HepG2 (cell line): Measurements from ENCODE around the gene BCL2L2. TPM values are rescaled to one million over a fixed set of nuclear protein-coding genes. Genes with fewer than 3 reads are reported as not detected.
A peak's percentile ranks its signal among the peaks of the same experiment; 100 is the strongest.

ENCODE experiments used
- ATAD3A ChIP-seq: sonication (generic); formaldehyde crosslinking; IDR thresholded peaks from 2 replicates; pipeline ENCODE4 v1.4.0; 2020; ENCODE audit warnings: missing genetic modification reagents
- GATAD2A ChIP-seq: IDR thresholded peaks from 2 replicates; pipeline ENCODE4 v1.6.1; 2016
- KLF16 ChIP-seq, 2 experiments: sonication (generic) in 1 of 2; formaldehyde crosslinking in 1 of 2; IDR thresholded peaks; 2 replicates each; pipeline versions ENCODE4 v1.6.1 to v1.8.0; 2016 to 2023; ENCODE audit warnings: missing genetic modification reagents in 2 of 2, missing compliant biosample characterization in 1 of 2
- MEIS1 ChIP-seq: sonication (generic); formaldehyde crosslinking; IDR thresholded peaks from 2 replicates; pipeline ENCODE4 v1.9.0; 2021; ENCODE audit warnings: mild to moderate bottlenecking, missing genetic modification reagents, moderate library complexity, borderline replicate concordance
- NCOA2 ChIP-seq: sonication (generic); formaldehyde crosslinking; IDR thresholded peaks from 2 replicates; pipeline ENCODE4 v1.8.0; 2022; ENCODE audit warnings: inconsistent platforms
- NONO ChIP-seq, 2 experiments: fragments of 450-650 bp in 1 of 2; sonication (generic) in 1 of 2; formaldehyde crosslinking in 1 of 2; IDR thresholded peaks in 1 of 2; conservative IDR thresholded peaks in 1 of 2; 2 replicates each; pipeline versions ENCODE4 v1.6.1 to v1.8.0; 2017 to 2022; ENCODE audit warnings: mild to moderate bottlenecking in 1 of 2, missing genetic modification reagents in 1 of 2, moderate library complexity in 1 of 2
- NR2F6 ChIP-seq, 2 experiments: IDR thresholded peaks; 2 replicates each; pipeline ENCODE4 v1.6.1; 2016; ENCODE audit warnings: antibody characterized with exemption in 1 of 2, mild to moderate bottlenecking in 1 of 2
- PLRG1 ChIP-seq: fragments of 450-650 bp; conservative IDR thresholded peaks from 2 replicates; pipeline ENCODE4 v1.6.1; 2016
- POLR2G ChIP-seq: fragments of 200-400 bp; formaldehyde crosslinking; IDR thresholded peaks from 2 replicates; pipeline ENCODE4 v1.6.1; 2018; ENCODE audit warnings: mild to moderate bottlenecking, low read depth, low read length, moderate library complexity
- RARG ChIP-seq: sonication (generic); formaldehyde crosslinking; IDR thresholded peaks from 2 replicates; pipeline ENCODE4 v1.4.0; 2020; ENCODE audit warnings: low read depth, mild to moderate bottlenecking, missing genetic modification reagents
- SALL2 ChIP-seq: sonication (generic); formaldehyde crosslinking; IDR thresholded peaks from 2 replicates; pipeline ENCODE4 v1.8.1; 2023; ENCODE audit warnings: mild to moderate bottlenecking, missing genetic modification reagents, inconsistent platforms
- SSRP1 ChIP-seq: IDR thresholded peaks from 2 replicates; pipeline ENCODE4 v1.6.1; 2016; ENCODE audit warnings: control low read depth
- ZBTB2 ChIP-seq: sonication (generic); formaldehyde crosslinking; IDR thresholded peaks from 2 replicates; pipeline ENCODE4 v1.8.0; 2022; ENCODE audit warnings: low read depth, missing genetic modification reagents
- ZBTB34 ChIP-seq: sonication (generic); formaldehyde crosslinking; IDR thresholded peaks from 2 replicates; pipeline ENCODE4 v1.8.0; 2022; ENCODE audit warnings: mild to moderate bottlenecking, missing genetic modification reagents
- ZNF18 ChIP-seq: sonication (generic); formaldehyde crosslinking; IDR thresholded peaks from 2 replicates; pipeline ENCODE4 v1.8.0; 2022; ENCODE audit warnings: mild to moderate bottlenecking, missing genetic modification reagents; ENCODE audit not compliant: insufficient replicate concordance
- ZNF530 ChIP-seq: sonication (generic); formaldehyde crosslinking; IDR thresholded peaks from 2 replicates; pipeline ENCODE4 v1.5.0; 2020; ENCODE audit warnings: low read depth, mild to moderate bottlenecking, missing genetic modification reagents
- ZNF547 ChIP-seq: sonication (generic); formaldehyde crosslinking; IDR thresholded peaks from 2 replicates; pipeline ENCODE4 v1.5.1; 2020; ENCODE audit warnings: mild to moderate bottlenecking, missing genetic modification reagents
- ZNF557 ChIP-seq: sonication (generic); formaldehyde crosslinking; IDR thresholded peaks from 2 replicates; pipeline ENCODE4 v1.4.0; 2020; ENCODE audit warnings: missing genetic modification reagents
- ZNF563 ChIP-seq: sonication (generic); formaldehyde crosslinking; IDR thresholded peaks from 2 replicates; pipeline ENCODE4 v1.8.0; 2022; ENCODE audit warnings: mild to moderate bottlenecking, moderate library complexity, missing genetic modification reagents
- polyA plus RNA-seq, 8 experiments: library from polyadenylated mRNA; depleted of rRNA in 3 of 8; stranded (reverse) in 7 of 8; unstranded in 1 of 8; fragments of >200 nt; fragmentation: Illumina TruSeq in 4 of 8; extraction: Trizol in 4 of 8; gene quantifications; 2 replicates each; pipeline versions ENCODE4 v1.2.1 to v1.2.3, GENCODE V29; 2011 to 2016; ENCODE audit warnings: low read depth in 4 of 8, missing spikeins in 1 of 8, mixed read lengths in 1 of 8; ENCODE audit not compliant: insufficient read depth in 1 of 8
- total RNA-seq, 5 experiments: library from RNA; depleted of rRNA; stranded (reverse); fragments of >200 nt; fragmentation: Illumina TruSeq; extraction: Trizol; gene quantifications; 2 replicates each; pipeline ENCODE4 v1.2.3, GENCODE V29; 2016; ENCODE audit warnings: low read depth in 1 of 5
- TF ChIP-seq, protein P1 (sequence below): sonication (generic); formaldehyde crosslinking; IDR thresholded peaks from 2 replicates; pipeline ENCODE4 v1.4.0; 2020; ENCODE audit warnings: missing genetic modification reagents, low read depth, mild to moderate bottlenecking, borderline replicate concordance
- TF ChIP-seq, protein P2 (sequence below): sonication (generic); formaldehyde crosslinking; IDR thresholded peaks from 2 replicates; pipeline ENCODE4 v1.5.0; 2020; ENCODE audit warnings: missing genetic modification reagents, mild to moderate bottlenecking, borderline replicate concordance

The BCL2L2 gene
- total and polyA plus RNA-seq, 2 of the 13 experiments (the other 11 are each of a cell fraction or from before 2014, with no cell fraction given), result 28.1 to 49.8 TPM

- no peak for TF ChIP-seq SALL2 (CRISPR knock-in tag)
- peak; percentile 1; the same call in 1 of the 2 replicates for TF ChIP-seq POLR2G
- TF ChIP-seq NCOA2 (CRISPR knock-in tag), result no peak
- no peak for TF ChIP-seq ZNF530 (CRISPR knock-in tag)
- 0 out of 2 replicates have a peak, but pooled peaks have one; percentile 2 for TF ChIP-seq NR2F6 (IDR thresholded peaks at IDR 0.05)
- no peak for TF ChIP-seq NR2F6 (CRISPR knock-in tag; IDR thresholded peaks at IDR 0.05)
- no peak for TF ChIP-seq ATAD3A (CRISPR knock-in tag)
- no peak for TF ChIP-seq ZBTB2 (CRISPR knock-in tag)
- 0 out of 2 replicates have a peak, but pooled peaks have one; percentile 16 for TF ChIP-seq ZNF557 (CRISPR knock-in tag)
- TF ChIP-seq, protein P1, sequence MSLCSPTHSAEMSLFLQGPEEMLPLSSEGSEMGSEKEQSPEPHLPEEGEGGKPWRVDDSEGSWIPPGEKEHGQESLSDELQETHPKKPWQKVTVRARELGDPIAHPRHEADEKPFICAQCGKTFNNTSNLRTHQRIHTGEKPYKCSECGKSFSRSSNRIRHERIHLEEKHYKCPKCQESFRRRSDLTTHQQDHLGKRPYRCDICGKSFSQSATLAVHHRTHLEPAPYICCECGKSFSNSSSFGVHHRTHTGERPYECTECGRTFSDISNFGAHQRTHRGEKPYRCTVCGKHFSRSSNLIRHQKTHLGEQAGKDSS (CRISPR knock-in tag), result peak; percentile 82
- no peak for TF ChIP-seq NONO (IDR thresholded peaks at IDR 0.05)
- TF ChIP-seq NONO (CRISPR knock-in tag; conservative IDR thresholded peaks at IDR 0.05), result peak; percentile 0; the same call in 1 of the 2 replicates
- TF ChIP-seq RARG (CRISPR knock-in tag), result peak; percentile 83; the same call in 1 of the 2 replicates
- TF ChIP-seq PLRG1, result no peak
- TF ChIP-seq SSRP1 (CRISPR knock-in tag), result no peak; the same call in 1 of the 2 replicates
- TF ChIP-seq, protein P2, sequence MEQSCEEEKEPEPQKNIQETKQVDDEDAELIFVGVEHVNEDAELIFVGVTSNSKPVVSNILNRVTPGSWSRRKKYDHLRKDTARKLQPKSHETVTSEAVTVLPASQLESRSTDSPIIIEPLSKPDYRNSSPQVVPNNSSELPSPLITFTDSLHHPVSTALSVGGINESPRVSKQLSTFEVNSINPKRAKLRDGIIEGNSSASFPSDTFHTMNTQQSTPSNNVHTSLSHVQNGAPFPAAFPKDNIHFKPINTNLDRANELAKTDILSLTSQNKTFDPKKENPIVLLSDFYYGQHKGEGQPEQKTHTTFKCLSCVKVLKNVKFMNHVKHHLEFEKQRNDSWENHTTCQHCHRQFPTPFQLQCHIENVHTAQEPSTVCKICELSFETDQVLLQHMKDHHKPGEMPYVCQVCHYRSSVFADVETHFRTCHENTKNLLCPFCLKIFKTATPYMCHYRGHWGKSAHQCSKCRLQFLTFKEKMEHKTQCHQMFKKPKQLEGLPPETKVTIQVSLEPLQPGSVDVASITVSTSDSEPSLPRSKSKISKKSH, result no peak
- TF ChIP-seq ZNF547 (CRISPR knock-in tag), result peak; percentile 25; the same call in 1 of the 2 replicates
- TF ChIP-seq ZNF18 (CRISPR knock-in tag), result peak; percentile 44
- no peak for TF ChIP-seq ZBTB34 (CRISPR knock-in tag)
- 0 out of 2 replicates have a peak, but pooled peaks have one; percentile 31 for TF ChIP-seq ZNF563 (CRISPR knock-in tag)
- no peak; a peak in 1 of 4 replicates for TF ChIP-seq KLF16 (CRISPR knock-in tag; IDR thresholded peaks at IDR 0.05)
- TF ChIP-seq MEIS1 (CRISPR knock-in tag), result peak; percentile 24; the same call in 1 of the 2 replicates
- no peak for TF ChIP-seq GATAD2A (CRISPR knock-in tag)
Observed at GRCh38 chr14:23322568-23323517, 16.2 kb downstream of the BCL2L2 start (continued).
